HG03565 (cell line): ENCODE results near the gene FAM83D.

Experiments
- ATAC-seq: cut with Tn5 transposase; IDR thresholded peaks from one replicate; pipeline ENCODE4 v1.9.1; 2021; ENCODE audit warnings: mild to moderate bottlenecking, moderate library complexity; ENCODE audit not compliant: unreplicated experiment

FAM83D gene

GRCh38 chr20:38997622-38998021 is 71.4 kb downstream of the FAM83D start:
- peak; percentile 85 for ATAC-seq

- no peak for ATAC-seq
Observed at GRCh38 chr20:38999217-38999616, 73.0 kb downstream of the FAM83D start.

DNA sequence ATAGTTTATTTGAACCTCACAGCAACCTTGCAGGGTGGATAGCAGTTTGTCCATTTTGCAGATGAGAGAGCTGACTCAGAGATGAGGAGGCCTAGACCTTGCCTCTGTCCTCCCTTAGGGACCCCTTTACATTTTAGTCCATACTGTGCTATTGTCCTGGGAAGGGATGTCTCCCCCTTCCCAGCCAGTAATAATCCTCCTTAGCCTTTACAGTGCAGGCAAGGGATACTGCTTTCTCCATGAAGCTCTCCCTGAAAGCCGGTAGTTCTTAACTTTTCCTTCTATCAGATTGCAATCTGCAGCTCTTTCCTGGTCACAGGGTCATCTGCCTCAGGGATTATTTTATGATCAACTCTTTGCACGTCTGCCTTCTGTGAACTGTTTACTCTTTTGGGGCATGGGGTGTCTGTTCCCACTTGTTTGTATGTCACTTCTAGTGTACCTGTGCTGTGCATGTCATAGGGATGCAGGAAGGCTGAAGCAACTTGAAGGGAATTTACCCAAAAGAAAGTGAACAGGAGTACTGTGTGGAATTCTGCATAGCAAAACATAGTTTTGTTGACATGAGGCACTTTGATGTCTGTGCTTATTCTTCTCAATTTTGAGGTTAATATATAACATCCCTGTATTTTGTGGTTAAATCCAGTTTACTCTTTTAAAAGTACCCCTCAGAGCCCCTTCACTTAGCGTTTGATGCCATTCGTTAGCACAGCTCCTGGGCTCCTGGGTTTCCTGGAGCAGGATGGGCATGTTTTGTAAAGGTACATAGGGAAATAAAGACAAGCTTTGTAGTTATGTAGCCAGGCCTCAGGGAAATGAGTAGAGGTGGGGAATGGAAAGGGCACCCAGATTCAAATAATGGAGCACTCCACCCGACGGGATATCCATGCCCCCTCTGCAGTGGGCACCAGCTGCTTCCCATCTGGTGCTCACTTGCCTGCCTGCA is 74.0 kb downstream of the FAM83D start:
- ATAC-seq: no peak
